Measurements from ENCODE around the gene GANC. TPM values are rescaled to one million over a fixed set of nuclear protein-coding genes. Genes with fewer than 3 reads are reported as not detected.

The GANC gene
- total RNA-seq, 4 donors from 2014 or later, result 36.6 to 143 (median 54.8) TPM

DNA sequence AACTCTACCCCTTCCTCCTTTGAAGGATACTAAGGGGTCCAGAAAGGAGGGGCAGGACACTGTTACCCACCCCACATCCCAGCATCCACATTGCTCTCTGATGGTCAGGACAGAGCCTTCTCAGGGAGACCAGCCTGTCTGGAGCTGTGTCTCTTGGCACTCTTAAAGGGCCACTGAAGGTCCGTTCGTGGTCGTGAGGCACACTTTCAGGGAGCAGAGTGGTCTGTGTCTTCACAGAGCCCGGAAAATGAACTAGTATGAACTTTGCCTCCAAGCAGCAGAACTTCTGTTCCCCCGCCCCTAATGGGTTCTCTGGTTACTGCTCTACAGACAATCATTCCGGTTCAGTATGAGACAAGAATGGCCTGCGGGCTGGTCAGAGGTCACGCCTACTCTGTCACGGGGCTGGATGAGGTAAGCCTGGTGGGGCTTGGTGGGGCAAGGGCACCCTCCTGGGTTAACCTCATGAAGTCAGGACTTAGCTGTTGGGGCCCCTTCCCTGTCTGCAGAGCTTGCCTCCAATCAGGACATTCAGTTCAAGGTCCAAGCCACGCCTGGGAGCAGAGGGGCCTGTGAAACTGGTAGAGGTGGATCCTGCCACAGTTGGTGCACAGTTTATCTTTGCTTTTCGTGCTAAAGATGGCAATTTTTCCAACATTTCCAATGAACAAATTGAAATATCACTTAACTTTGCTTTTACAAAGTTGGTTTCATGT is 119.5 kb downstream of the GANC start:
- peak; percentile 84 for DNase-seq
- in situ Hi-C loops (cut with MboI; ENCODE audit: low pct_ligation_motif_present in 1 of 4, low pct_unique_long_range_greater_than_20kb in 1 of 4, low sequenced_read_pairs in 3 of 4), result no loop called here
- no peak overlapping the region for H3K4me3 ChIP-seq
- H3K9me3 ChIP-seq, result no peaks in the 10 kb centered on the region
- no peaks in the 10 kb centered on the region for H3K27me3 ChIP-seq
- H3K4me1 ChIP-seq, result peaks cover 0 to 39% (median 20%) of the 10 kb centered on the region in 4 donors
- intact Hi-C loops (cut with DNase I; ENCODE audit: low total_unique reads), result no loop called here
- peak overlapping the region; percentile 77 to 83 (median 81) for H3K27ac ChIP-seq
- TF ChIP-seq POLR2AphosphoS5 (IDR thresholded peaks at IDR 0.05) (peak in 2 of 3 donors; percentile 54 to 74), POLR2A (IDR thresholded peaks at IDR 0.05) (peak; percentile 60), EP300 (IDR thresholded peaks at IDR 0.05; ENCODE audit: low read depth) (no peak)
- TF ChIP-seq, protein P1, sequence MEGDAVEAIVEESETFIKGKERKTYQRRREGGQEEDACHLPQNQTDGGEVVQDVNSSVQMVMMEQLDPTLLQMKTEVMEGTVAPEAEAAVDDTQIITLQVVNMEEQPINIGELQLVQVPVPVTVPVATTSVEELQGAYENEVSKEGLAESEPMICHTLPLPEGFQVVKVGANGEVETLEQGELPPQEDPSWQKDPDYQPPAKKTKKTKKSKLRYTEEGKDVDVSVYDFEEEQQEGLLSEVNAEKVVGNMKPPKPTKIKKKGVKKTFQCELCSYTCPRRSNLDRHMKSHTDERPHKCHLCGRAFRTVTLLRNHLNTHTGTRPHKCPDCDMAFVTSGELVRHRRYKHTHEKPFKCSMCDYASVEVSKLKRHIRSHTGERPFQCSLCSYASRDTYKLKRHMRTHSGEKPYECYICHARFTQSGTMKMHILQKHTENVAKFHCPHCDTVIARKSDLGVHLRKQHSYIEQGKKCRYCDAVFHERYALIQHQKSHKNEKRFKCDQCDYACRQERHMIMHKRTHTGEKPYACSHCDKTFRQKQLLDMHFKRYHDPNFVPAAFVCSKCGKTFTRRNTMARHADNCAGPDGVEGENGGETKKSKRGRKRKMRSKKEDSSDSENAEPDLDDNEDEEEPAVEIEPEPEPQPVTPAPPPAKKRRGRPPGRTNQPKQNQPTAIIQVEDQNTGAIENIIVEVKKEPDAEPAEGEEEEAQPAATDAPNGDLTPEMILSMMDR (IDR thresholded peaks at IDR 0.05), result no peak
- H3K36me3 ChIP-seq, result no peaks in the 10 kb centered on the region
- 37 to 51% methylated on average over 4 to 11 of the region's 11 CpGs for WGBS, 2 donors (ENCODE audit: low coverage in 1 of 2)

DNA sequence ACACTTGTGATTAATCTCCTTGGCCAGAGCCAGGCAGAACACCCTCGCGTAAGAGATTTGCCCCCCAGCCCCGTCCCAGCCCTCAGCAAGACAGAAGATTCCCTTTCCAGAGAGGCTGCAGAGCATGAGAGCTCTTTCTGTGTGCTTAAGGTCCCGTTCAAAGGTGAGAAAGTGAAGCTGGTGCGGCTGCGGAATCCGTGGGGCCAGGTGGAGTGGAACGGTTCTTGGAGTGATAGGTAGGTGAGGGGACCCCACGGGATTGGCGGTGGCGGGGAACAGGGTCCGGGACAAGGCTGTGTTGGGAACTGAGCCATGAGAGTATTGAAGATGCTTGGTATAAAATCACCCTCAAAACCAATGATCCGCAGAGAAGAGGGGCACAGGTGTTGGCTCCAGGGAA is 121.1 kb downstream of the GANC start:
- Histone ChIP-seq H3K4me1 (peaks cover 0 to 39% (median 20%) of the 10 kb centered on the region in 4 donors), H3K9me3 (no peaks in the 10 kb centered on the region), H3K36me3 (peaks cover 0 to 2% (median 0%) of the 10 kb centered on the region in 4 donors), H3K27me3 (no peaks in the 10 kb centered on the region), H3K27ac (peak overlapping the region in 3 of 4 donors; percentile 77 to 81 (median 81)), H3K4me3 (no peak overlapping the region)
- no peak for DNase-seq
- TF ChIP-seq, protein P1 (IDR thresholded peaks at IDR 0.05), result no peak
- TF ChIP-seq POLR2AphosphoS5 (IDR thresholded peaks at IDR 0.05), result no peak
- TF ChIP-seq EP300 (IDR thresholded peaks at IDR 0.05; ENCODE audit: low read depth), result no peak
- no peak for TF ChIP-seq POLR2A (IDR thresholded peaks at IDR 0.05)
- 94 to 99% methylated on average over 10 to 13 of the region's 13 CpGs for WGBS, 2 donors (ENCODE audit: low coverage in 1 of 2)
- intact Hi-C loops (cut with DNase I; ENCODE audit: low total_unique reads), result no loop called here
- in situ Hi-C loops (cut with MboI; ENCODE audit: low pct_ligation_motif_present in 1 of 4, low pct_unique_long_range_greater_than_20kb in 1 of 4, low sequenced_read_pairs in 3 of 4), result no loop called here

DNA sequence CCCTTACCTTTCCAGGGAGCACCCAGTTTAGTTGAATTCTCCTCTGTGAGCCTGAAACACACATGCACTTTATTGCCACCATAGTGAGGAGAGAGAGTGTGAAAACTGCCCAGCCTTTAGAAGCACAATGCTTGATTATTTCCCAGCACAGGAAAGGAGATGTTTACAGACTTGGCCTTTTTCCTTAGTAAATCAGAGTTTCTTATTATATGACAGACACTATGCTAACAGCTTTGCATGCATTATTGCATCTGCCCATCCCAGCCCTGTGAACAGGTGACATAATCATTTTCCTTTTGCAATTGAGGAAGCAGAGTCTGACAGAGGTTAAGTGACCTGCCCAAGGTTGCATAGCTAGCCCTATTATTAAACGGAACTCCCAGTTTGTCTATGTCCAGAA is 122.8 kb downstream of the GANC start:
- in situ Hi-C loops (cut with MboI; ENCODE audit: low pct_ligation_motif_present in 1 of 4, low pct_unique_long_range_greater_than_20kb in 1 of 4, low sequenced_read_pairs in 3 of 4) (no loop called here), intact Hi-C loops (cut with DNase I; ENCODE audit: low total_unique reads) (no loop called here)
- H3K9me3 ChIP-seq, result no peaks in the 10 kb centered on the region
- no peak overlapping the region for H3K4me3 ChIP-seq
- TF ChIP-seq EP300 (IDR thresholded peaks at IDR 0.05; ENCODE audit: low read depth), result no peak
- TF ChIP-seq POLR2AphosphoS5 (IDR thresholded peaks at IDR 0.05), result peak in 1 of 3 donors; percentile 37
- peaks cover 0 to 8% (median 0%) of the 10 kb centered on the region in 4 donors for H3K36me3 ChIP-seq
- WGBS, 2 donors (ENCODE audit: low coverage in 1 of 2), result 30 to 60% methylated on average over 1 of the region's 1 CpG
- peaks cover 0 to 39% (median 20%) of the 10 kb centered on the region in 4 donors for H3K4me1 ChIP-seq
- peak; percentile 37 for DNase-seq
- peak overlapping the region; percentile 61 to 81 (median 72) for H3K27ac ChIP-seq
- H3K27me3 ChIP-seq, result no peaks in the 10 kb centered on the region

DNA sequence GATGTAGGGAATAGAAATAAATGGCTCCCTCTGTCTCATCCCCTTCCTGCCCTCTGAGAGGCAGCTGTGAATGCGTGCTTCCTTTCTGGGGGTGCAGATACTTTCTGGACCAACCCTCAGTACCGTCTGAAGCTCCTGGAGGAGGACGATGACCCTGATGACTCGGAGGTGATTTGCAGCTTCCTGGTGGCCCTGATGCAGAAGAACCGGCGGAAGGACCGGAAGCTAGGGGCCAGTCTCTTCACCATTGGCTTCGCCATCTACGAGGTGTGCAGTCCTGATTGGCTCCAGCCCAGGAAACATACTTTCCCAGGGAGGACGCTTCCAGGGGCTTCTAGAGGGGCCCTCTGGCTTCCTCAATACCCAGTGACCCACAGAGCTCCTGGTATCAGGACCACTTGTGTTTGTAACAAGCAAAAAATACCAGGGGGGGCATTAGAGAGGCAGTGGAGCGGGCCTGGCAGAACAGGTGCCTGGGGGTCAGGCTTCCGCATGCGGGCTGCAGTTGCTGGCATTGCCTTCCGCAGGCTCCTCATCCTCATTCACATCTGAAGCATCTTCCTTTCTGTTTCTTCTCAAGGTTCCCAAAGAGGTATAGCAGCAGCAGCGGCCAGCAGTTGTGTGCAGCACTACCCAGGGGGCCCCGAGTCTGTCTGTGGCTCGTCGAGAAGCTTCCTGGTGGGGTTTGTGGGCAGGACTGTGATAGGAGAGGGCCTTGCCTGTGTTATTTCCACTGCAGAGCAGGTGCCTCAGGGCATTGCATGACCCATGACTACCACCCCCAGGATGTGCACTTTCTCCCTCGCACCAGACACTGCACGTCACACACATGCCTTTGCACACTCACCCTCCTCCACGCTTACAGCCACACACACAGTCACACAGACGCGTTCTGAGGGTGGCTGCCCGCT is 128.8 kb downstream of the GANC start:
- Histone ChIP-seq H3K9me3 (no peaks in the 10 kb centered on the region), H3K27me3 (no peaks in the 10 kb centered on the region), H3K4me3 (no peak overlapping the region), H3K4me1 (peaks cover 0 to 5% (median 0%) of the 10 kb centered on the region in 4 donors), H3K36me3 (peaks cover 0 to 8% (median 0%) of the 10 kb centered on the region in 4 donors), H3K27ac (no peak overlapping the region)
- intact Hi-C loops (cut with DNase I; ENCODE audit: low total_unique reads), result no loop called here
- no peak for TF ChIP-seq EP300 (IDR thresholded peaks at IDR 0.05; ENCODE audit: low read depth)
- TF ChIP-seq POLR2AphosphoS5 (IDR thresholded peaks at IDR 0.05), result no peak
- no peak for TF ChIP-seq POLR2A (IDR thresholded peaks at IDR 0.05)
- TF ChIP-seq, protein P1 (IDR thresholded peaks at IDR 0.05), result no peak
- no peak for DNase-seq
- in situ Hi-C loops (cut with MboI; ENCODE audit: low pct_ligation_motif_present in 1 of 4, low pct_unique_long_range_greater_than_20kb in 1 of 4, low sequenced_read_pairs in 3 of 4), result no loop called here
- WGBS, 2 donors (ENCODE audit: low coverage in 1 of 2), result 83 to 89% methylated on average over 3 to 24 of the region's 24 CpGs
